SK-N-MC (cell line): ENCODE results near the gene PDE6G.

ENCODE experiments used
- DNase-seq: peaks from one replicate; pipeline ENCODE4 v3.0.0-alpha.2; 2011; ENCODE audit warnings: low read depth, low spot score
- H3K27ac ChIP-seq: fragments of 200-600 bp; sonication (generic); 2 replicates; pipeline ENCODE4 v1.5.1; 2016; ENCODE audit warnings: mixed run types
- H3K36me3 ChIP-seq: fragments of 200-600 bp; sonication (generic); 2 replicates; pipeline ENCODE4 v1.6.1; 2017; ENCODE audit warnings: antibody characterized with exemption, low read length, mixed read lengths; ENCODE audit not compliant: insufficient read depth
- H3K4me3 ChIP-seq: fragments of 200-600 bp; sonication (generic); 2 replicates; pipeline ENCODE4 v1.5.1; 2016
- H3K9ac ChIP-seq: fragments of 200-600 bp; sonication (generic); 2 replicates; pipeline ENCODE4 v1.8.0; 2017; ENCODE audit warnings: mixed run types, mixed read lengths; ENCODE audit not compliant: insufficient read length
- H3K9me3 ChIP-seq: fragments of 200-600 bp; sonication (generic); 2 replicates; pipeline ENCODE4 v1.6.1; 2017; ENCODE audit warnings: low read depth, mild to moderate bottlenecking, antibody characterized with exemption, low read length, moderate library complexity, mixed read lengths
- EZH2 ChIP-seq: fragments of 200-600 bp; sonication (generic); IDR thresholded peaks from one replicate; pipeline ENCODE4 v1.6.1; 2017; ENCODE audit warnings: antibody characterized with exemption
- FOXP2 ChIP-seq: optimal IDR thresholded peaks from 2 replicates; pipeline ENCODE3; 2011; ENCODE audit warnings: mild to moderate bottlenecking, moderate library complexity; ENCODE audit not compliant: insufficient read depth; ENCODE audit errors: extremely low read length, control extremely low read depth
- POLR2AphosphoS5 ChIP-seq: IDR thresholded peaks from 2 replicates; pipeline ENCODE4 v1.6.1; 2012; ENCODE audit warnings: mild to moderate bottlenecking, low read depth, low read length, borderline replicate concordance

The PDE6G gene

DNA sequence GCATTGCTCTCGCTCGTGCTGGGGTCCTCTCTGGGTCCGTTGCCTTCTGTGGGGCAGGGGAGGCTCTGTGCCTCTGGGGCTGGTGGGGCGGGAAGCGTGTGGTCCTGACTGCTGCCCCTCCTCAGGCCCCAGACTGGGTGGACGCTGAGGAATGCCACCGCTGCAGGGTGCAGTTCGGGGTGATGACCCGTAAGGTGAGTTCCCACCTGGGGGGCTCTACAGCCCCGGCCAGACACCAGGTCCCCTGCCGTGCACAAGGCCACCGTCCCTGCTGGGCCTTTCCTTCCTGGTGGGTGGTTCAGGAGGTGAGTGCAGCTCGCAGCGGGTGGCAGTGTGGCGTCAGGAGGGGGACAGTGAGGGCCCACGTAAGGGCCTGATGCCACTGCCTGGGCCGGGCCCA lies 34.2 kb upstream of the PDE6G start:
- no peak overlapping the region for H3K9ac ChIP-seq
- peaks cover 77% of the 10 kb centered on the region for H3K36me3 ChIP-seq
- DNase-seq = no peak
- no peaks in the 10 kb centered on the region for H3K9me3 ChIP-seq
- no peak for TF ChIP-seq EZH2
- TF ChIP-seq POLR2AphosphoS5 = no peak
- TF ChIP-seq FOXP2 = no peak
- H3K27ac ChIP-seq = peak overlapping the region; percentile 46; the same call in 1 of the 2 replicates
- no peak overlapping the region for H3K4me3 ChIP-seq

GRCh38 chr17:81690066-81690465 lies 33.7 kb upstream of the PDE6G start:
- DNase-seq = no peak
- Histone ChIP-seq H3K9me3 (no peaks in the 10 kb centered on the region), H3K4me3 (no peak overlapping the region), H3K27ac (no peak overlapping the region), H3K9ac (no peak overlapping the region), H3K36me3 (peaks cover 75% of the 10 kb centered on the region)
- TF ChIP-seq EZH2 = no peak
- TF ChIP-seq POLR2AphosphoS5 = no peak
- TF ChIP-seq FOXP2 = no peak

DNA sequence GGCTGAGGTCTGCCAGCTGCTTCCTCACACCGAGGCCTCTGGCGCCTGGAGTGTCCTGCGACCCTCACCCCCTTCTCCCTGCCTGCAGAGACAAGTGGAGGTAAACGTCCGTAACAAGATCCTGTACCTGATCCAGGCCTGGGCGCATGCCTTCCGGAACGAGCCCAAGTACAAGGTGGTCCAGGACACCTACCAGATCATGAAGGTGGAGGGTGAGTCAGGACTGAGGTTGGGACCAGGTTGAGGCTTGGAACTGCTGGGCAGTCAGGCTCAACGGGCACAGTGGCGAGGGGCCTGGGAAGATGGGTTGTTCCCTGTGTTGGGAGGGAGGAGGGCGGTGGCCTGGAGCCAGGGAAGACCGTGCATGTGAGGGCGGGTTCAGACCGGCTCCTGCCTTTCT lies 32.3 kb upstream of the PDE6G start:
- Histone ChIP-seq H3K9me3 (no peaks in the 10 kb centered on the region), H3K36me3 (peaks cover 61% of the 10 kb centered on the region)
- TF ChIP-seq FOXP2 (no peak), POLR2AphosphoS5 (no peak), EZH2 (no peak)

DNA sequence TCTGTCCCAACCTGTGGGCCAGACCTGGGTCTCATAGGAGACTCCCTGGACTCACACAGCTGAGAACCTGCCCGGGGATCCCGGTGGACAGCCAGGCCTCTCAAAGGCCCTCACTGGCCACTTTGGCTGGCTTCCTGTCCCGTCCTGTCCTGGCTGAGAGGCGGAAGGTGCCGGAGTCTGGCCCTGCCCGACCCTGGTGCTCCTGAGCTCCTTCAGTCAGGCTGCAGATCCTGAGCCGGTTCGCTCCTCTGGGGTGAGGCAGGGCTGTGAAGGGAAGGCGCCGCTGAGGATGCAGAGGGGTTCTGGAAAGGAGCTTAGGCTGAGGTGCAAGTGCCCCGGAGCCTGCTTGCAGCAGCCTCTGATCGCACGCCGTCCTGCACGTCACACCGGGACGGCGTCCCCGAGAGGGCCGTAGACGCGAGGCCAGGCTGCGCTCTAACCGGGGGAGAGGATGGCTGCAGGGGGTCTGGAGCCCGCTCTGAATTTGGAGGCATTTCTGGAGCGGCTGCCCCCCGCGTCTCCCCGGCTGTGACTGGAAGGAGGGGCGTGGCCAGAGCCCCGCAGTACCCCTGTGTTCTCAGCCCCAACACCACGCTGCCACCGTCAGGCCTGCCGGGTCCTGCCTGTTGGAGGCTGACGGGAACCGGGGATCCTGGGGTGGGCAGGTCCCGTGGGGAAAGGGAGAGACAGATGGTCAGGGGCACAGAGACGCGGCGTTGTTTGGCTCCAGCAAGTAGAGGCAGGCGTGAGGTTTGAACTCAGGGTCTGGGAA lies 31.6 kb upstream of the PDE6G start:
- no peak for DNase-seq
- H3K27ac ChIP-seq = no peak overlapping the region
- H3K36me3 ChIP-seq = peaks cover 60% of the 10 kb centered on the region
- no peak overlapping the region for H3K4me3 ChIP-seq
- TF ChIP-seq FOXP2 (no peak), POLR2AphosphoS5 (no peak), EZH2 (no peak)
- no peaks in the 10 kb centered on the region for H3K9me3 ChIP-seq
- no peak overlapping the region for H3K9ac ChIP-seq

More for the DNA sequence above, 32.3 kb upstream of the PDE6G start:
- DNase-seq = no peak
- no peak overlapping the region for H3K9ac ChIP-seq
- H3K27ac ChIP-seq = no peak overlapping the region
- no peak overlapping the region for H3K4me3 ChIP-seq

DNA sequence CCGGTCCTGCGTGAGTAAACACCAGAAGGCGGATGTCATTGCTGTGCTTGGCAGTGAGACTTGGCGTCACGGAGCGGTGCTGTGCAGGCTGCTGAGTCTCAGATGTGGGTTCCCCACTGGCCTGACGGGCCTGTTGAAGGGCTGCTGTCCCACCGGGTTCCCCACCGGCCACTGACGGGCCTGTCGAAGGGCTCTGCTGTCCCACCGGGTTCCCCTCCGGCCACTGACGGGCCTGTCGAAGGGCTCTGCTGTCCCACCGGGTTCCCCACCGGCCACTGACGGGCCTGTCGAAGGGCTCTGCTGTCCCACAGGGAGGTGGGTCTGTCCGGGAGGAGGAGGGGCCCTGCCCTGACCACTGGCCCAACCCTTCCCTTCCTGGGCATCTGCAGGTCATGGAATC lies 30.3 kb upstream of the PDE6G start:
- Histone ChIP-seq H3K36me3 (peaks cover 51% of the 10 kb centered on the region), H3K4me3 (no peak overlapping the region), H3K9me3 (no peaks in the 10 kb centered on the region), H3K9ac (no peak overlapping the region), H3K27ac (no peak overlapping the region)
- TF ChIP-seq EZH2 (no peak), FOXP2 (no peak), POLR2AphosphoS5 (no peak)
- no peak for DNase-seq

DNA sequence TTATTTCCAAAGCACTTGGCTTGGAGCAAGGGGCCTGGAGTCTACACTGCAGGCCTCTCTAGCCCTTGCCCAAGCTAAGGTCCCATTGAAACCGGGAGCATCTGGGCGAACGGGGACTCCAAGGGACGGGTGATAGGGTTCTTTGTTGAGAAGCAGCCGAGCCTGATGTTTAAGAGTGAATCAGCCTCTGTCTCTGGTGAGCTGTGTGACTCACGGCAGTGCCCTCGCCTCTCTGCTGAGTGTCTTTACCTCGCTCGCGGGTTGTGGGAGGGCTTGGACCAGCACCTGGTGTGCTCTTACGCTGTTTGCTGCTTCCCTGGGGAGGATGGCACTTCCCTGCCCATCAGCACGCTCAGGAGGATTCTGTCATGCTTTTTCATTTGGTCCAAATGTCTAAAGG lies 28.8 kb upstream of the PDE6G start:
- no peak overlapping the region for H3K27ac ChIP-seq
- H3K36me3 ChIP-seq = peaks cover 39% of the 10 kb centered on the region
- DNase-seq = no peak

DNA sequence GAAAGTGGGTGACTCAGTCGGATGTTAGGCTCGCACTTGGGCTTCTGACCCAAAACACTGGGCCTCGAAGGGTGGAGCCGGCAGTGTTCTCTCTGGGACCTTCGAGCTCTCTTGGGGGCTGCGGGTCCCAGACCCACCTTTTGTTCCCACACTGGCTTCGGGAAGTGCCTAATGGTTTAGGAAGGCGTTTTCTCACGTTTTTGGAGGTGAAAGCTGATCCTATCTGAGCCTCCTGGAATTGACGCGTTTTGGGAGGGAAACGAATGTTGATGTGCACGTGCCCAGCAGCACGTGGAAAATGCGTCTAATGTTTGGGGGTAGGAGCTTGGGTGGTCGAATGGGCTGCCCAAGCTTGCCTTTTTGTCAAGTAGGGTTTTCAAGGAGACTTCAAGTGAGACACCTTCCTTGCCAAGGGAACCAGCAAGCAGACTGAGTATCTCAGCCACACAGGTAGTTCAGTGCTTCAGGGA lies 28.1 kb upstream of the PDE6G start:
- Histone ChIP-seq H3K9ac (peak overlapping the region; percentile 97), H3K4me3 (peak overlapping the region; percentile 98), H3K9me3 (no peaks in the 10 kb centered on the region), H3K36me3 (peaks cover 33% of the 10 kb centered on the region), H3K27ac (peak overlapping the region; percentile 54)
- TF ChIP-seq POLR2AphosphoS5 = no peak
- TF ChIP-seq FOXP2 = no peak
- TF ChIP-seq EZH2 = no peak
- DNase-seq = no peak

More for the DNA sequence above, 28.8 kb upstream of the PDE6G start:
- H3K4me3 ChIP-seq = peak overlapping the region; percentile 98
- no peaks in the 10 kb centered on the region for H3K9me3 ChIP-seq
- no peak for TF ChIP-seq POLR2AphosphoS5
- TF ChIP-seq FOXP2 = no peak
- TF ChIP-seq EZH2 = no peak
- peak overlapping the region; percentile 97 for H3K9ac ChIP-seq

DNA sequence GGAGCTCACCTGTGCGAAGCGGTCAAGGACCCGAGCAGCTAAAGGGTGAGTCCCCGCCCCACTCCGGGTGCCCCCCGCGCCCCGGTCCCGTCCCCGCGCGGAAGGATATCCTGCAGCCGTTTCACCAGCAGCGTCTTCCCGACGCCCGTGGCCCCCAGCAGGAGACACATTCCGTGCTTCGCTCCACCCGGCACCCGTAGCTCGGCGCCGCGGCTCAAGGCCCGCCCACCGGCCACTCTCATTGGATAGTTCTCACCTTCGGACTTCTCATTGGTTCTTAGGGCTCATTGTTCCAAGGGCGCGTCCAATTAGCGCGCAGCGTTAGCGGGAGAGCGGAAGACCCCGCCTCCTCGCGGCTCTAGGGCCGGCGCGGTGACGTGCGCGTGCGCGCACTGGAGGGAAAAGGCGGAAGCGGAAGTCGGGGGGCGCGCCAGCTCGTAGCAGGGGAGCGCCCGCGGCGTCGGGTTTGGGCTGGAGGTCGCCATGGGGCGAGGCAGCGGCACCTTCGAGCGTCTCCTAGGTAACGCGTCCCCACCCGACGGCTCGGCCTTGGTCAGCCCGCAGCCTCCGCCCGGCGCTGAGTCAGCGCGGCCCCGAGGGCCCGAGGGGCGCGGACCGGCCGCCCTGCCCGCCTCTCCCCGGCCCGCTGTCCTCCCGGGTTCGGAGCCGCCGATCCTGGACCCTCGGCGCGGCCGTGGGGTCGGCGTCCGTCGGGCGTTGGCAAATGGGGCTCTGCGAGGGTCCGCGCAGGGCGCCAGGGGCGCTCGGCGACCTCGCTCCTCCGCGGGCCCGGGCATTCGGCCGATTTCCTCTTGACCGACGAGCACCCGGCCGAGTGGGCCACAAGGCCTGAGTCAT lies 27.5 kb upstream of the PDE6G start, which contains the start of the genes ARL16 and HGS:
ARL16 (minus strand) TSS at position 214 of the 858 bp plus-strand sequence; CDS start at position 170, 44 bp downstream.
HGS (plus strand) TSS at position 428 of the 858 bp plus-strand sequence; CDS start at position 484, 56 bp downstream.
- Histone ChIP-seq H3K27ac (peak within 1 kb of the TSS; percentile 76), H3K9me3 (no peaks in the 10 kb centered on the region), H3K9ac (peak within 1 kb of the TSS; percentile 97), H3K4me3 (peak within 1 kb of the TSS; percentile 98), H3K36me3 (peaks cover 26% of the 10 kb centered on the region)
- DNase-seq = peak; percentile 98
- TF ChIP-seq FOXP2 = peak; percentile 62
- no peak for TF ChIP-seq EZH2
- TF ChIP-seq POLR2AphosphoS5 = peak; percentile 64
